Endothelial cell of umbilical vein (primary cell): Measurements from ENCODE around the gene CD164L2. TPM values are rescaled to one million over a fixed set of nuclear protein-coding genes. Genes with fewer than 3 reads are reported as not detected.

Experiments used
- BruUV-seq: library from RNA; stranded (reverse); fragments of 400-500 nt; replicated peaks from 2 replicates; lab custom pipeline; 2021; lab: Mats Ljungman, UMichigan
- CTCF ChIA-PET: fragments of 300-600, 350-600 bp; sonication (Branson Sonifier 250); formaldehyde crosslinking; loops from one replicate; lab custom pipeline; 2021; ENCODE audit warnings: antibody characterized with exemption, inconsistent platforms; lab: Charles Lee
- POLR2A ChIA-PET: fragments of 300-600, 350-600 bp; sonication (Branson Sonifier 250); formaldehyde crosslinking; loops from one replicate; lab custom pipeline; 2021; ENCODE audit warnings: antibody characterized with exemption, inconsistent platforms; lab: Charles Lee
- DNase-seq: peaks from one replicate; pipeline ENCODE4 v3.0.0-alpha.2; 2011; ENCODE audit warnings: low read depth, low spot score
- FAIRE-seq: peaks from 2 replicates; lab custom pipeline; 2011; peaks lifted over from hg19 to GRCh38; lab: Jason Lieb, UNC
- H2AFZ ChIP-seq: 2 replicates; pipeline ENCODE4 v1.6.0; 2012; ENCODE audit warnings: low read depth, low read length, control low read depth, inconsistent platforms
- H3K27ac ChIP-seq: 2 replicates; pipeline ENCODE4 v1.5.1; 2011; ENCODE audit warnings: low read depth, mild to moderate bottlenecking, control low read depth, low read length, moderate library complexity; ENCODE audit not compliant: insufficient read depth
- H3K27me3 ChIP-seq, 2 experiments: 2 replicates each; pipeline versions ENCODE4 v1.6.0 to v1.6.1; 2011; ENCODE audit warnings: low read length in 2 of 2, mixed read lengths in 1 of 2; ENCODE audit not compliant: control insufficient read depth in 2 of 2, insufficient read depth in 2 of 2
- H3K36me3 ChIP-seq, 2 experiments: 2 replicates in 1 of 2; 3 replicates in 1 of 2; pipeline ENCODE4 v1.5.1; 2011; ENCODE audit warnings: low read length in 2 of 2, mild to moderate bottlenecking in 1 of 2, moderate library complexity in 1 of 2; ENCODE audit not compliant: control insufficient read depth in 2 of 2, insufficient read depth in 2 of 2; ENCODE audit errors: extremely low read depth in 1 of 2
- H3K4me1 ChIP-seq: 3 replicates; pipeline ENCODE4 v1.5.1; 2011; ENCODE audit warnings: mild to moderate bottlenecking, low read length; ENCODE audit not compliant: control insufficient read depth, insufficient read depth; ENCODE audit errors: extremely low read depth
- H3K4me2 ChIP-seq: 2 replicates; pipeline ENCODE4 v1.6.1; 2011; ENCODE audit warnings: low read length, control low read depth, mixed read lengths; ENCODE audit not compliant: insufficient read depth
- H3K4me3 ChIP-seq, 3 experiments: fragments of 200-600 bp in 1 of 3; sonication (generic), shearing (Covaris generic) in 1 of 3; replicated peaks in 1 of 3; 2 replicates each; pipeline ENCODE4 v1.5.1; 2011 to 2016; ENCODE audit warnings: control low read depth in 3 of 3, low read length in 3 of 3, mild to moderate bottlenecking in 2 of 3, inconsistent platforms in 1 of 3, low read depth in 1 of 3, moderate library complexity in 1 of 3; ENCODE audit not compliant: insufficient read depth in 1 of 3
- H3K79me2 ChIP-seq: 2 replicates; pipeline ENCODE4 v1.6.0; 2012; ENCODE audit warnings: low read length, inconsistent platforms; ENCODE audit not compliant: control insufficient read depth, insufficient read depth
- H3K9ac ChIP-seq: replicated peaks from 2 replicates; pipeline ENCODE3; 2011; ENCODE audit warnings: low read length, control low read depth; ENCODE audit not compliant: insufficient read depth; ENCODE audit errors: extremely low read depth
- H3K9me1 ChIP-seq: replicated peaks from 3 replicates; pipeline ENCODE4 v1.6.0; 2011; ENCODE audit warnings: mild to moderate bottlenecking, low read length; ENCODE audit not compliant: control insufficient read depth, insufficient read depth; ENCODE audit errors: extremely low read depth
- H3K9me3 ChIP-seq: replicated peaks from 2 replicates; pipeline ENCODE4 v1.5.1; 2012; ENCODE audit warnings: low read length, inconsistent platforms; ENCODE audit not compliant: control insufficient read depth, insufficient read depth
- H4K20me1 ChIP-seq: replicated peaks from 2 replicates; pipeline ENCODE3; 2011; ENCODE audit warnings: mild to moderate bottlenecking, low read length; ENCODE audit not compliant: control insufficient read depth, insufficient read depth; ENCODE audit errors: extremely low read depth
- CTCF ChIP-seq, 2 donors: IDR thresholded peaks; 1 replicate in 1 of 2; 2 replicates in 1 of 2; pipeline ENCODE4 v1.5.1; 2011; ENCODE audit warnings: low read length in 2 of 2, mild to moderate bottlenecking in 2 of 2, moderate library complexity in 2 of 2, control low read depth in 1 of 2, inconsistent platforms in 1 of 2, low read depth in 1 of 2; ENCODE audit not compliant: insufficient read depth in 1 of 2; ENCODE audit errors: extremely low read depth in 1 of 2
- EZH2 ChIP-seq: IDR thresholded peaks from 2 replicates; pipeline ENCODE4 v1.6.1; 2012; ENCODE audit warnings: borderline replicate concordance, low read depth, mild to moderate bottlenecking, moderate library complexity, low read length, inconsistent platforms; ENCODE audit not compliant: severe bottlenecking
- FOS ChIP-seq: IDR thresholded peaks from 2 replicates; pipeline ENCODE4 v1.6.1; 2011; ENCODE audit warnings: mild to moderate bottlenecking, low read length, moderate library complexity, borderline replicate concordance; ENCODE audit not compliant: insufficient read depth
- GATA2 ChIP-seq: IDR thresholded peaks from 2 replicates; pipeline ENCODE4 v1.7.0; 2011; ENCODE audit warnings: low read depth, mild to moderate bottlenecking, moderate library complexity, mixed read lengths, low read length; ENCODE audit not compliant: insufficient read length, insufficient read depth
- JUN ChIP-seq: IDR thresholded peaks from 2 replicates; pipeline ENCODE4 v1.6.1; 2011; ENCODE audit warnings: borderline replicate concordance, low read depth; ENCODE audit not compliant: insufficient read length, insufficient read depth
- MAX ChIP-seq: IDR thresholded peaks from 2 replicates; pipeline ENCODE4 v1.6.1; 2011; ENCODE audit not compliant: insufficient read depth, insufficient read length
- MYC ChIP-seq: IDR thresholded peaks from one replicate; pipeline ENCODE4 v1.6.1; 2011; ENCODE audit warnings: mild to moderate bottlenecking, low read depth, low read length
- POLR2A ChIP-seq: IDR thresholded peaks from 2 replicates; pipeline ENCODE4 v1.6.1; 2012; ENCODE audit warnings: low read depth, mild to moderate bottlenecking, control low read depth, low read length
- POLR2AphosphoS5 ChIP-seq: IDR thresholded peaks from 2 replicates; pipeline ENCODE4 v1.6.1; 2012; ENCODE audit warnings: low read depth, mild to moderate bottlenecking, control low read depth, low read length, moderate library complexity; ENCODE audit not compliant: insufficient read depth
- dilution Hi-C: fragments of 300-500 bp; cut with MboI; formaldehyde crosslinking; loops from one replicate; pipeline ENCODE4 v1.15.0; 2019; ENCODE audit warnings: low sequenced_read_pairs; ENCODE audit not compliant: extremely low pct_ligation_motif_present
- intact Hi-C: fragments of 100-400 bp; cut with micrococcal nuclease; formaldehyde crosslinking; loops from one replicate; pipeline ENCODE4 v1.10.0; 2022
- polyA plus RNA-seq, 4 experiments: library from polyadenylated mRNA; depleted of rRNA in 3 of 4; stranded (reverse) in 3 of 4; unstranded in 1 of 4; fragments of >200 nt; gene quantifications; 2 replicates each; pipeline versions ENCODE4 v1.2.1 to v1.2.3, GENCODE V29; 2011 to 2012; ENCODE audit warnings: missing spikeins in 1 of 4
- total RNA-seq: library from RNA; stranded (reverse); gene quantifications from 2 replicates; pipeline ENCODE4 v1.2.3, GENCODE V29; 2021

The CD164L2 gene
- total and polyA plus RNA-seq, 2 donors (not counting 3 experiments of a cell fraction or from before 2014, with no cell fraction given), result not detected

GRCh38 chr1:27361044-27361402 is 22.1 kb downstream of the CD164L2 start:
- TF ChIP-seq EZH2 (no peak), CTCF (IDR thresholded peaks at IDR 0.05; ENCODE audit: extremely low read depth in 1 of 2, insufficient read depth in 1 of 2, low read depth in 1 of 2, low read length in 2 of 2) (no peak), FOS (no peak), MAX (no peak), GATA2 (no peak), MYC (no peak), POLR2A (no peak), POLR2AphosphoS5 (no peak), JUN (no peak)
- DNase-seq, result no peak
- no peaks in the 10 kb centered on the region for H3K9me3 ChIP-seq
- H3K4me3 ChIP-seq, result no peak overlapping the region
- H3K4me1 ChIP-seq, result peaks cover 6% of the 10 kb centered on the region
- no peak for FAIRE-seq
- no TSS peak for BruUV-seq
- no peak overlapping the region for H3K9ac ChIP-seq
- H4K20me1 ChIP-seq, result no peaks in the 10 kb centered on the region
- intact Hi-C loops, result no loop called here
- H3K9me1 ChIP-seq, result no peaks in the 10 kb centered on the region
- no peaks in the 10 kb centered on the region for H3K79me2 ChIP-seq
- H3K4me2 ChIP-seq, result no peak overlapping the region
- H3K27me3 ChIP-seq, result no peaks in the 10 kb centered on the region
- dilution Hi-C loops, result no loop called here
- no peak overlapping the region for H2AFZ ChIP-seq
- H3K36me3 ChIP-seq, result peaks cover 0 to 2% of the 10 kb centered on the region in 2 experiments
- ChIA-PET CTCF (no interaction called here), POLR2A (no interaction called here)
- H3K27ac ChIP-seq, result no peak overlapping the region
